HUES64 (cell line): Measurements from ENCODE around the gene MEGF6.

Source experiments
- H3K27ac ChIP-seq: 2 replicates; pipeline ENCODE4 v1.7.0; 2013; ENCODE audit warnings: low read depth, low read length, inconsistent platforms
- H3K27me3 ChIP-seq: 2 replicates; pipeline ENCODE4 v1.6.1; 2013; ENCODE audit warnings: mild to moderate bottlenecking, low read length; ENCODE audit not compliant: insufficient read depth
- H3K36me3 ChIP-seq: 2 replicates; pipeline ENCODE4 v1.6.1; 2013; ENCODE audit warnings: mild to moderate bottlenecking, low read length; ENCODE audit not compliant: insufficient read depth
- H3K4me1 ChIP-seq: 2 replicates; pipeline ENCODE4 v1.6.1; 2013; ENCODE audit warnings: mild to moderate bottlenecking, low read length, moderate library complexity; ENCODE audit not compliant: insufficient read depth
- H3K4me3 ChIP-seq: 2 replicates; pipeline ENCODE4 v1.5.1; 2013; ENCODE audit warnings: mild to moderate bottlenecking, low read length, moderate library complexity
- H3K9ac ChIP-seq: 2 replicates; pipeline ENCODE4 v1.6.1; 2013; ENCODE audit warnings: mild to moderate bottlenecking, low read depth, low read length
- H3K9me3 ChIP-seq: 2 replicates; pipeline ENCODE4 v1.6.1; 2013; ENCODE audit warnings: low read depth, low read length; ENCODE audit not compliant: insufficient read depth
- WGBS: fragments of 150-250, 120-280 bp; methylation state at CpG from one replicate; pipeline ENCODE4 v1.1.7; 2013; ENCODE audit warnings: missing lambda C conversion rate; 5-methylcytosine and 5-hydroxymethylcytosine counted together

The MEGF6 gene

DNA sequence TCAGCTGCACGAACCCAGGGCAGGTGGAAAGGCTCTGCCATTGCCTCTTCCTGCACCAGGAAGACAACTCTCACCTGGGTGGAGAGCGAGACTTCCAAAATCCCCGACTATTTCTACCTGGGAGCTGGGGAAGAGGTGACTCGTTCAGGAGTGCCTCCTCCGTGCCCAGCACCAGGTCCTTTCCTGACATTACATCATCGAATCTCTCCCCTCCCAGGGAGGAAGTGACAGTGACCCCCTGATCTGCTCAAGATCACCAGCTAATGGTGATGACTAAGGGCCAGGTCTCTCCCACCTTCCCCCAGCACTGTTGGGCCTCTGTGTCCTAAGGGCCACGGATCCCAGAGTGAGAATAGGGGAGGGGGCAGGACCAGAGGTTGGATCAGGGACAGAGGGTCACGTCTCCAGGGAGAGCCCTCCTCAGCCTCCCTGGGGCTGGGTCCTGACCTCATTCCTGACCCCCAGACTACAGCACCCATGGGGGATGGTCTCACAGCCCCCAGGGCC, 6.8 kb downstream of the MEGF6 start:
- Histone ChIP-seq H3K4me1 (0 out of 2 replicates have a peak, but pooled peaks cover 1% of the 10 kb centered on the region), H3K27ac (no peak overlapping the region), H3K9ac (no peak overlapping the region), H3K4me3 (no peak overlapping the region), H3K9me3 (no peaks in the 10 kb centered on the region), H3K36me3 (no peaks in the 10 kb centered on the region), H3K27me3 (no peaks in the 10 kb centered on the region)
- 93% methylated on average over 8 of the region's 8 CpGs for WGBS

DNA sequence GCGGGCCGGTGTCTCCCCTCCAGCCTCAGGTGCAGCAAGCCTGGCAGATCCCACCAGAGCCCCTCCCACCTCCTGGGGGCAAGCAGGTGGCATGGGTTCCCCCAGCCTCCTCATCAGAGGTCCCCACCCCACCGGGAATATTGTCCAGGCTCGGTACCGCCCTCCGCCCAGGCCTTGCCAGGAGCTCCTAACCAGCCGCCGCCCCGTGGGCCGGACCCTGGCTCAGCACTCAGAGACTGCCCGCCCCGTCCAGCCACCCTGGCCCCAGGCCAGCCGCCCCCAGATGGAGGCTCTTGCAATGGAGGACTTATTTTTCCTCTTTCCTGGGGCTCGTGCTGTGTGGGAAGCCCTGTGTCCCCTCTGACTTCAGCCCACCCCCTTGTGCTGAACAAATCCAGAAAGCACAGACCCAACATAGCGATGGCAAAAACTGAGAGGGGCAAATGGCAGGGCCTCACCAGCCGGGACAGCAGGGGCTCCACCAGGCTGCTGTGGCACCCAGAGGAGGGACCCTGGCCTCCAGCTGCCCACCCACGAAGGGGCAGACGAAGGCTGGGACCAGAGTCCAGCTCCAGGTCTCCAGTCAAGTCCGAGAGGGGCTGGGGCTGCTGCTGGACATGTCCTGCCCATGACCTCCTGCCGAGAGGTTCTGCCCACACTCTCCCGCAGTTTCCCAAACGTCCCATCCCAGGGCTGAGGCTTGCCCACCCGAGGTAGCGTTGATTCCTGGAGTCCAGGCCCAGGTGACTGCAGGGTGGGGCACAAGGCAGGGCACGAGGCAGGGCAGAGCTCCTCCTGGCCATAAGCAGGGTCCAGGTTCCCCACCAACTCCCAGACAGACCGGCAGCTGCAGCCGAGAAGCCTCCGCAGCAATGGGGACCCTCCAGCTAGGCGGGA, 7.5 kb downstream of the MEGF6 start:
- 92% methylated on average over 29 of the region's 29 CpGs for WGBS
- Histone ChIP-seq H3K36me3 (no peaks in the 10 kb centered on the region), H3K4me3 (no peak overlapping the region), H3K27me3 (no peaks in the 10 kb centered on the region), H3K4me1 (peaks cover 3% of the 10 kb centered on the region), H3K27ac (no peak overlapping the region), H3K9me3 (no peaks in the 10 kb centered on the region), H3K9ac (no peak overlapping the region)

DNA sequence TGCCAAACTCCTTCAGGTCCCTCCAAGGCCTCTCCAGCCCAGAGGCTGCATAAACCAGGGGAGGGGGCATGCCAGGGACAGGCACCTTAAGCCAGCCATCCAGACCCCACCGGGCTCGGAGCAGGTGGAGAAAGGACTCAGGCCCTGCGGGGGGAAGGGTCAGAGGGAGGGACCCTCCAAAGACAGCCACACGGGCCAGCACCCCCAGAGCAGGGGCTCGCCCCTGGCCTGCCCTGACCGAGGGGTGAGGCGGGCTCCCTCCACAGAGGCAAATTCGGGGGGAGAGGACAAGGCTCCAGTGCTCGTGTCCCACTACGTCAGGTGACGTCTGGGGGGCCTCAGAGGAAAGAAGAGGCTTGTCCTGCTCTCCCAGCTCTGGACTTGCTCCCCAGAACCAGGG, 8.2 kb downstream of the MEGF6 start:
- Histone ChIP-seq H3K36me3 (no peaks in the 10 kb centered on the region), H3K4me1 (peaks cover 9% of the 10 kb centered on the region), H3K27ac (no peak overlapping the region), H3K9ac (no peak overlapping the region), H3K4me3 (no peak overlapping the region), H3K27me3 (no peaks in the 10 kb centered on the region), H3K9me3 (no peaks in the 10 kb centered on the region)
- 95% methylated on average over 11 of the region's 11 CpGs for WGBS

DNA sequence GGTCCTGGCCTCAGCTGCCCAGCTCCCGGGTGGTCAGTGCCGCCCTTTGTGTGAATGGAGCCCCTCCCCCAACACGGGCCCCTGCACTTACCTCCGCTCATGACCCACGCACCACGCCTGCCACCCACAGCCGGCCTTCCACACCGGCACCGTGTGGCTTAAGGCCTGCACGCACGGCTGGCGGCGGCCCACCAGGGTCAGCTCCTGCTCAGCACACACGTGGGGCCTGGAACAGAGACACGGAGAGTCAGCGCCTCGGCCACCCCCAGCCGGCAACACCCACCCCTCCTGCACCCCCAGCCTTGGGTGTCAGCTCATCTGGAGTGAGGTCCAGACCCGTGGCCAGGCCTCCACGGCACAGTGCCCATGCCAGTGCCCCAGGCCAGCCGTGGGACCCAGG, 8.9 kb downstream of the MEGF6 start:
- Histone ChIP-seq H3K9ac (no peak overlapping the region), H3K27ac (no peak overlapping the region), H3K9me3 (no peaks in the 10 kb centered on the region), H3K36me3 (no peaks in the 10 kb centered on the region), H3K27me3 (no peaks in the 10 kb centered on the region), H3K4me3 (no peak overlapping the region), H3K4me1 (peaks cover 15% of the 10 kb centered on the region)
- WGBS, result 91% methylated on average over 21 of the region's 21 CpGs

DNA sequence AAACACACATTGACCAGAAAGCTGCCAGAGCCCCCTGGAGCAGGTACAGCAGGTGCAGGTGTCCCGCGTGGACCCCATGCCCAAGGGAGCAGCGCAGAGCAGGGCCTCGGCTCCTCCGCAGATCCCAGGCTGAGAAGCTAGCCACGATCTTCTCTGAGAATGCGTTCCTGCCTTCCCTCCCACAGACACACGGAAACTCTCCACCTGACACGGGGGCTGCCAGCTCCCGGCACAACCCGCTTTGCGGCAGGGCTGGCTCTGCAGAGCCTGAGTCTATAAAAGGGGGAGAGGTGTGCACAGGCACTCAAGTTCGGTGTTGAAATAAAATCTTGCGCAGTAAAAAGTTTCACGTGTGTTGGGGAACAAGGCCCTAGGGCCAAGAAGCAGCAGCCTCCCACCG, 9.6 kb downstream of the MEGF6 start:
- Histone ChIP-seq H3K27me3 (no peaks in the 10 kb centered on the region), H3K4me3 (no peak overlapping the region), H3K4me1 (peaks cover 15% of the 10 kb centered on the region), H3K27ac (no peak overlapping the region), H3K9me3 (no peaks in the 10 kb centered on the region), H3K9ac (no peak overlapping the region), H3K36me3 (no peaks in the 10 kb centered on the region)
- whole genome bisulfite sequencing, result 95% methylated on average over 15 of the region's 16 CpGs

DNA sequence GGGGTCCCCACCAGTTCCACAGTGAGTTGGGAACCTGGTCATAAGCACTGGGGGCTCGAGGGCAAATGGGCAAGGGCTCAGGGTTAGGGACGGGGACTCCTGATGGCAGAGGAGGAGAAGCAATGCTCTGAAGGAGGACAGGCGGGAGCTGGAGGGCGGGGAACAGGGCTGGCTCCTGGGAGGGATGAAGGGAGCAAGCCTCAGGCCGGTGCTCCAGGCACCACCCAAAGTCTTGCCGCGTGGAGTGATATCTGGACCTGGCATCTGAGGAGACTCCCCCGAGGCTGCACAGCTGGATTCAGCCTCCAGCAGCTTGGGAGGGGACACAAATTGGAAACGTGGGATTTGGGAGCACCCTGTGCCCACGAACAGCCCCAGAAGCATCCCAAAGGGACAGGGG, 11.0 kb downstream of the MEGF6 start:
- 91% methylated on average over 10 of the region's 10 CpGs for WGBS
- Histone ChIP-seq H3K4me3 (no peak overlapping the region), H3K27ac (no peak overlapping the region), H3K36me3 (no peaks in the 10 kb centered on the region), H3K9ac (no peak overlapping the region), H3K9me3 (no peaks in the 10 kb centered on the region), H3K27me3 (no peaks in the 10 kb centered on the region), H3K4me1 (peaks cover 15% of the 10 kb centered on the region)

DNA sequence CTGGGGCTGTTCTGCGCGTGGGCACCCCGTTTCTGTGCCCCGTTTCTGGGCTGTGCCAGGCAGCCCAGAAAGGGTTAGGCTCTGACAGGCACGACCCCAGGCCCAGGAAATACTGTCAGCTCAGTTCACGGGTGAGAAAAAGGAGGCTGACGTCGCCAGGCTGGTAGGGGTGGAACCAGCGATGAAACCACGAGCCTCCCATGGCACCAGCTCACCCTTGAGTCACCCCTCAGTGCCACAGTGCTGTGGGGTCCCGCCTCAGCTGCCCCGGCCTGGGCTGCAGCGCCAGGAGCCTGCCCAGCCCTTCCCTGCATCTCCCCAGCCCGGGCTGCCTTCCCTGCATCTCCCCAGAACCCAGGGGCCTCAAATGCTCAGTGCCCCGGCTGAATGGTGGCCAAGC, 11.5 kb downstream of the MEGF6 start:
- Histone ChIP-seq H3K9ac (no peak overlapping the region), H3K4me3 (no peak overlapping the region), H3K9me3 (no peaks in the 10 kb centered on the region), H3K27me3 (no peaks in the 10 kb centered on the region), H3K36me3 (no peaks in the 10 kb centered on the region; the same call in 1 of the 2 replicates), H3K4me1 (peaks cover 15% of the 10 kb centered on the region), H3K27ac (no peak overlapping the region)
- 86% methylated on average over 15 of the region's 15 CpGs for WGBS

DNA sequence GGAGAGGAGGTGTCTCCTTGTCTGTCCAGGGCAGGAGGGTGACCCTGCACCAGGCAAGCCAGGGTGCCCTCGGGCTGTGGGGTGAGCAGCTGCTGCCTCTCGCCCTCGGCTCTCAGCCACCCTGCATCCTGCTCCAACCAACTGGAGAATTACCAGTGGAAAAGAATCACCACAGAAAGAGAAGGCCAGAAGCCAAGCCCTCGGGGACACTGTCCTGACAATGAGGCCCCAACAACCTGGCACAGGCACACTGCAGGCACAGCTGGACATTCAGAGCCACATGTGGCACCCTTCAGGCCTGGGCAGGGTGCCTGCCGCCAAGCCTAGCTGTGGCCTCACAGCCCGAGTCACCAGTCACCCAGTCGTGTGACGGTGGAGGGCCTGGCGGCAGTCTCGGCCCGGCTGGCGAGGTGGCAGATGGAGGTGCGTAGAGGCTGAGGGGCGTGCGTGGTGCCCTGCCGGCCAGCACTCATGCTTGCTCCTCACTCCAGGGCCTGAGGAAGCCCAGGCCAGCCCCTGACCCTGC, 12.0 kb downstream of the MEGF6 start:
- Histone ChIP-seq H3K9me3 (no peaks in the 10 kb centered on the region), H3K4me3 (no peak overlapping the region), H3K9ac (peak overlapping the region; percentile 14; the same call in 1 of the 2 replicates), H3K36me3 (no peaks in the 10 kb centered on the region; the same call in 1 of the 2 replicates), H3K27ac (no peak overlapping the region; the same call in 1 of the 2 replicates), H3K4me1 (peaks cover 15% of the 10 kb centered on the region), H3K27me3 (no peaks in the 10 kb centered on the region)
- 88% methylated on average over 16 of the region's 16 CpGs for WGBS

DNA sequence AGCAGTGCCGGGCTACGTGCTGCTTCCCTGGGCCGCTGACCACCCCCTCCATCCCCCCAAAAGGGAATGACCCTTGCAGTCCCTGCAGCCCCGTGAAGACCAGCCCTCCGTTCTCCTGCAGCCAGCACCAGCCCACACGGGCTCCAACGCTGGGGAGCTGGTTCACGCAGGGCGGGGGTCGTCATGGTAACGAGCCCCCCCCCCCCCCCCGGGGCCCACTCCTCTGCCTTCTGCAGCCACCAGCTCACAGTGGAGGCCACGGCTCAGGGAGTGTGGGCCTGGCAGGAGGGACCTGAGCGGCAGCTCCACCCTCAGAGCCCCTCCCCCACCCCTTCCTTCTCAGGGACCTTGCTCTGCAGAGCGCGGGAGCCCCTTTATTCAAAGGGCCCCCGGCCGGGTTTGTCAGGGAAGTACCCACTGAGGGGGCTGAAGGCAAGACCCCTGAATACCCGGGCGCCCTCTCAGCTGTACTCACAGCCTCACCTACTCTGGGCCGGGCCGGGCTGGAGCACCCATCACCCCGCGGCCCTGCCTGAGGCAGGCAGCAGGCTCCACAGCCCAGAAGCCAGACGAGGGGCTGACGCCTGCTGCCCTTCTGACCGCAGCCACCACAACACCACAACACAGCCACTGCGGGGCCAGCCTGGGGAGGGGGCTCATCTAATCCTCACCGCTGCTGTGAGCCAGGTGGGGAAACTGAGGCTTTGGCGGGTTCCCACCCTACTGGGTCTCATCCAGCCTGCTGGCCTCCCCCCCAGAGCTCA, 12.6 kb downstream of the MEGF6 start:
- WGBS, result 71% methylated on average over 30 of the region's 30 CpGs

DNA sequence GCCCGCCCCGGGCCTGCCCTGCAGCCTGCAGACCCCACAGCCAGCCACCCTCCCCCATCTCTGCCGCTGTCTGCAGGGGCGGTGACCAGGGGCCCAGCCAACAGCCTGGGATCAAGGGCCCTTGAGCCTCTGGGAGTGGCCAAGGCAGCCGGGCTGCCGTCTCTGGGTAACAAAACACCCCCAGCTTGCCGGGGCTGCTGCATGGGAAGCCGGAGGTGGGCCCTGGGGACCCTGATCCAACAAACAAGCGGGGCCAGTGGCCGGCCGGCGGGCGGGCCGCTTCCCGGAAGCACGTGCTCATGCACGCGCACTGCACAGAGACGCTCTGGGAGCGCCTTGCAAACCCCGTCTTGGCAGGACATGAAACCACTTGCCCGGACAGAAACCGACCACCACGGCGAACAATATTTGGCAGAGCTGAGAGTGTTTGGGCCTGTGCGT, 13.2 kb downstream of the MEGF6 start:
- Histone ChIP-seq H3K9ac (peak overlapping the region; percentile 22; the same call in 1 of the 2 replicates), H3K4me3 (no peak overlapping the region), H3K27me3 (no peaks in the 10 kb centered on the region), H3K9me3 (no peaks in the 10 kb centered on the region), H3K27ac (0 out of 2 replicates have a peak overlapping the region, but pooled peaks have one; percentile 40), H3K36me3 (no peaks in the 10 kb centered on the region; the same call in 1 of the 2 replicates), H3K4me1 (peaks cover 18% of the 10 kb centered on the region)
- 78% methylated on average over 26 of the region's 26 CpGs for WGBS

More for the DNA sequence above, 12.6 kb downstream of the MEGF6 start:
- Histone ChIP-seq H3K9me3 (no peaks in the 10 kb centered on the region), H3K9ac (peak overlapping the region; percentile 14; the same call in 1 of the 2 replicates), H3K36me3 (no peaks in the 10 kb centered on the region; the same call in 1 of the 2 replicates), H3K4me1 (peaks cover 15% of the 10 kb centered on the region), H3K4me3 (no peak overlapping the region), H3K27ac (no peak overlapping the region; the same call in 1 of the 2 replicates), H3K27me3 (no peaks in the 10 kb centered on the region)
